ENCODE data around the gene XRCC3.

GRCh38 chr14:103721334-103722120 lies 6.3 kb upstream of the XRCC3 start:
- TF ChIP-seq, protein P1, sequence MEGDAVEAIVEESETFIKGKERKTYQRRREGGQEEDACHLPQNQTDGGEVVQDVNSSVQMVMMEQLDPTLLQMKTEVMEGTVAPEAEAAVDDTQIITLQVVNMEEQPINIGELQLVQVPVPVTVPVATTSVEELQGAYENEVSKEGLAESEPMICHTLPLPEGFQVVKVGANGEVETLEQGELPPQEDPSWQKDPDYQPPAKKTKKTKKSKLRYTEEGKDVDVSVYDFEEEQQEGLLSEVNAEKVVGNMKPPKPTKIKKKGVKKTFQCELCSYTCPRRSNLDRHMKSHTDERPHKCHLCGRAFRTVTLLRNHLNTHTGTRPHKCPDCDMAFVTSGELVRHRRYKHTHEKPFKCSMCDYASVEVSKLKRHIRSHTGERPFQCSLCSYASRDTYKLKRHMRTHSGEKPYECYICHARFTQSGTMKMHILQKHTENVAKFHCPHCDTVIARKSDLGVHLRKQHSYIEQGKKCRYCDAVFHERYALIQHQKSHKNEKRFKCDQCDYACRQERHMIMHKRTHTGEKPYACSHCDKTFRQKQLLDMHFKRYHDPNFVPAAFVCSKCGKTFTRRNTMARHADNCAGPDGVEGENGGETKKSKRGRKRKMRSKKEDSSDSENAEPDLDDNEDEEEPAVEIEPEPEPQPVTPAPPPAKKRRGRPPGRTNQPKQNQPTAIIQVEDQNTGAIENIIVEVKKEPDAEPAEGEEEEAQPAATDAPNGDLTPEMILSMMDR (IDR thresholded peaks at IDR 0.05; ENCODE audit: control extremely low read depth in 1 of 3, insufficient read depth in 1 of 3, low read depth in 1 of 3, low read length in 3 of 3): no peak
- TF ChIP-seq BACH1 (IDR thresholded peaks at IDR 0.05; ENCODE audit: low read length) (no peak), POLR2AphosphoS5 (IDR thresholded peaks at IDR 0.05; ENCODE audit: low read depth, low read length) (no peak), POLR2A (IDR thresholded peaks at IDR 0.05; ENCODE audit: control extremely low read depth in 1 of 2, low read depth in 2 of 2, low read length in 2 of 2) (no peak), ZNF274 (IDR thresholded peaks at IDR 0.05; ENCODE audit: borderline replicate concordance, extremely low read depth, low read length) (no peak), RBBP5 (IDR thresholded peaks at IDR 0.05; ENCODE audit: borderline replicate concordance, low read depth, low read length) (no peak), EZH2 (IDR thresholded peaks at IDR 0.05; ENCODE audit: low read depth, low read length, severe bottlenecking) (no peak), RFX5 (IDR thresholded peaks at IDR 0.05; ENCODE audit: borderline replicate concordance, low read depth, low read length) (no peak)

All from H1 (cell line).